Measurements from ENCODE around the gene SLC2A13. TPM values are rescaled to one million over a fixed set of nuclear protein-coding genes. Genes with fewer than 3 reads are reported as not detected.

Gene SLC2A13
- 7.2 TPM for total RNA-seq (2013)
- 1 to 10 TPM; 2.2 to 2.9 (median 2.5) TPM for polyA plus RNA-seq
- 4.8 and 5.8 TPM in 2 replicates for polyA minus RNA-seq
- 4.5 to 18.1 (median 13.4) reads per million in 11 experiments for total RNA-seq

DNA sequence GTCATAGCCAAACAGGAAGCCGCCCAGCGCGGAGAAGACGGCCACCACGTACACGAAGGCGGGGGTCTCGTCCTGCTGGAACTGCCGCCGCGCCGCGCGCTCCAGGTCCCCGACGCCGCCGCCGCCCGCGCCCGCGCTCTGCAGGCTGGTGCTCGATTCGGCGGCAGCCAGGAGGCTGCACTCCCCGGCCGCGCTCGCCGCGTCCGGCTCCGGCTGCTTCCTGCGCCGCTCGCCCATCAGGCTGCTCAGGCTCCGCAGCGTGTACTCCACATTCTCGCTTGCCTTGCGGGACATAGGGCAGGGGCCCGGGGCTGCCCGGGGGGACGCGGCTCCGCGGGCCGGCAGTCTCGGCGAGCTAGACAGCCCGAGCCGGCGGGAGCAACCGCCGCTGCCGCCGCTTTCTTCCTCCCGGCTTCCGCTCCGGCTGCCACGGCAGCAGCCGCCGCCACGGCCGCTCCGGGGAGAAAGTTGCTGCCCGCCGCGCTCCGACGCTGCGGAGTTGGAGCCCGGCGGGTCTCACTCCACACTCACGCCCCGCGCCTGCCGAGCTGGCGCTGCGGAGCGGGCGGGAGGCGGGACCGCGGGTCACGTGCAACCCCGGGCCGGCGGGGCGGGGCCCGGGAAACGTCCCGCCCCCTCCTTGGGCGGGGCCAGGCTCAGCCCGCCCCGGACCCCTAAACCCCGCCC, at the start of gene SLC2A13:
TSS of gene SLC2A13 (minus strand) at position 567 of the 687 bp plus-strand sequence. CDS start at position 294, 273 bp downstream.
- Histone ChIP-seq H3K9me3 (replicated peaks in 1 of 2; ENCODE audit: control insufficient read depth in 1 of 2, insufficient read depth in 1 of 2, low read length in 2 of 2) (no peaks in the 10 kb centered on the region), H3K9ac (ENCODE audit: insufficient read depth, low read length, poor library complexity, severe bottlenecking) (peak within 1 kb of the TSS; percentile 75), H3K27ac (ENCODE audit: low read depth in 1 of 2, low read length in 2 of 2) (peak within 1 kb of the TSS in 1 of 2 donors; percentile 55), H3K4me2 (replicated peaks; ENCODE audit: extremely low read depth, low read length, poor library complexity, severe bottlenecking) (peak within 1 kb of the TSS; percentile 91), H3K4me1 (ENCODE audit: control insufficient read depth in 1 of 2, insufficient read depth in 2 of 2, low read length in 2 of 2) (peaks cover 26 to 32% of the 10 kb centered on the region in 2 donors), H3K4me3 (replicated peaks in 1 of 3; ENCODE audit: low read depth in 2 of 3, low read length in 3 of 3) (peak within 1 kb of the TSS; percentile 61 to 88 (median 83)), H3K79me2 (ENCODE audit: insufficient read depth, low read length) (peaks cover 20% of the 10 kb centered on the region), H3K36me3 (replicated peaks in 1 of 2; ENCODE audit: control insufficient read depth in 1 of 2, insufficient read depth in 2 of 2, low read length in 2 of 2) (no peaks in the 10 kb centered on the region), H4K20me1 (ENCODE audit: insufficient read depth, low read length) (peaks cover 5% of the 10 kb centered on the region), H3K27me3 (ENCODE audit: control insufficient read depth in 2 of 2, insufficient read depth in 2 of 2, low read length in 2 of 2) (peaks cover 0 to 3% of the 10 kb centered on the region in 2 donors), H2AFZ (ENCODE audit: insufficient read depth, low read depth, low read length, poor library complexity, severe bottlenecking) (peak within 1 kb of the TSS; percentile 92)
- Mint-ChIP-seq H3K4me1 (peaks cover 39% of the 10 kb centered on the region), H3K9me3 (peaks cover 0 to 4% (median 0%) of the 10 kb centered on the region in 7 donors), H3K36me3 (peaks cover 3 to 6% of the 10 kb centered on the region in 2 donors), H3K27ac (peak within 1 kb of the TSS in 2 of 7 donors; percentile 53 to 70), H3K27me3 (ENCODE audit: low read depth in 3 of 3) (peaks cover 6 to 9% (median 9%) of the 10 kb centered on the region in 3 donors), H3K4me3 (peak within 1 kb of the TSS; percentile 80 to 84)
- intact Hi-C loops (cut with micrococcal nuclease), result loop anchor here (5.0 to 10.0 kb wide), 3 partner anchors 93 to 341 kb away; no protein-coding TSS in a partner anchor
- WGBS (ENCODE audit: insufficient coverage), result 0% methylated on average over 97 of the region's 97 CpGs
- DNase-seq, result peak; percentile 64 to 72 (median 71)
- TF ChIP-seq, protein P1, sequence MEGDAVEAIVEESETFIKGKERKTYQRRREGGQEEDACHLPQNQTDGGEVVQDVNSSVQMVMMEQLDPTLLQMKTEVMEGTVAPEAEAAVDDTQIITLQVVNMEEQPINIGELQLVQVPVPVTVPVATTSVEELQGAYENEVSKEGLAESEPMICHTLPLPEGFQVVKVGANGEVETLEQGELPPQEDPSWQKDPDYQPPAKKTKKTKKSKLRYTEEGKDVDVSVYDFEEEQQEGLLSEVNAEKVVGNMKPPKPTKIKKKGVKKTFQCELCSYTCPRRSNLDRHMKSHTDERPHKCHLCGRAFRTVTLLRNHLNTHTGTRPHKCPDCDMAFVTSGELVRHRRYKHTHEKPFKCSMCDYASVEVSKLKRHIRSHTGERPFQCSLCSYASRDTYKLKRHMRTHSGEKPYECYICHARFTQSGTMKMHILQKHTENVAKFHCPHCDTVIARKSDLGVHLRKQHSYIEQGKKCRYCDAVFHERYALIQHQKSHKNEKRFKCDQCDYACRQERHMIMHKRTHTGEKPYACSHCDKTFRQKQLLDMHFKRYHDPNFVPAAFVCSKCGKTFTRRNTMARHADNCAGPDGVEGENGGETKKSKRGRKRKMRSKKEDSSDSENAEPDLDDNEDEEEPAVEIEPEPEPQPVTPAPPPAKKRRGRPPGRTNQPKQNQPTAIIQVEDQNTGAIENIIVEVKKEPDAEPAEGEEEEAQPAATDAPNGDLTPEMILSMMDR (IDR thresholded peaks at IDR 0.05), result no peak

DNA sequence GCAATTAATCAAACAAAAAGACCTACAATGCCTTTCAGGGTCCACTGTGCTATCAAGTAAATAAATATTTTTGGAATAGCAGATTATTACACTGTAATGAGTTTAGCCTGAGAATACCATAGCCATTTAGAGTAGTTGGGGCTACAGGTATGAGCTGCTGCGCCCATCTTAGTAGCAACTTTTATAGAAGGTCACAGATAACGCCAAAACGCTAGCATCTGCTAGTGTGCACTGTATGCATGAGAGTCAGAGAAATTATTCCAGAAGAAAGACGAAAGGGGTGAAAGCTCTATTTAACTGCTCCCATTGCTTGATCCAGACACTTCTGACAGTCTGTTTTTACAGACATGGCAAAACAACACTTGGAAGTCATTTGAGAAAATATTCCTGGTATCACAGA, 48.5 kb upstream of the SLC2A13 start:
- no peaks in the 10 kb centered on the region for H3K27me3 ChIP-seq (ENCODE audit: control insufficient read depth in 2 of 2, insufficient read depth in 2 of 2, low read length in 2 of 2)
- H3K4me1 ChIP-seq (ENCODE audit: control insufficient read depth in 1 of 2, insufficient read depth in 2 of 2, low read length in 2 of 2), result peaks cover 55 to 64% of the 10 kb centered on the region in 2 donors
- no peaks in the 10 kb centered on the region for H3K9me3 ChIP-seq (replicated peaks in 1 of 2; ENCODE audit: control insufficient read depth in 1 of 2, insufficient read depth in 1 of 2, low read length in 2 of 2)
- no peak overlapping the region for H3K4me3 ChIP-seq (replicated peaks in 1 of 3; ENCODE audit: low read depth in 2 of 3, low read length in 3 of 3)
- TF ChIP-seq, protein P1 (IDR thresholded peaks at IDR 0.05), result no peak
- peaks cover 56% of the 10 kb centered on the region for H3K4me1 Mint-ChIP-seq
- H3K27ac Mint-ChIP-seq, result peak overlapping the region in 1 of 7 donors; percentile 80
- 95% methylated on average over 4 of the region's 4 CpGs for WGBS (ENCODE audit: insufficient coverage)
- no peak for DNase-seq
- H3K9me3 Mint-ChIP-seq, result no peaks in the 10 kb centered on the region
- H3K4me2 ChIP-seq (replicated peaks; ENCODE audit: extremely low read depth, low read length, poor library complexity, severe bottlenecking), result no peak overlapping the region
- no peaks in the 10 kb centered on the region for H3K79me2 ChIP-seq (ENCODE audit: insufficient read depth, low read length)
- no peaks in the 10 kb centered on the region for H3K36me3 ChIP-seq (replicated peaks in 1 of 2; ENCODE audit: control insufficient read depth in 1 of 2, insufficient read depth in 2 of 2, low read length in 2 of 2)
- intact Hi-C loops (cut with micrococcal nuclease), result loop anchor here in 1 of 2 donors (5.0 kb wide), 1 partner anchor 73 kb away; no protein-coding TSS in a partner anchor
- H4K20me1 ChIP-seq (ENCODE audit: insufficient read depth, low read length), result no peaks in the 10 kb centered on the region
- no peaks in the 10 kb centered on the region for H3K36me3 Mint-ChIP-seq
- H3K27ac ChIP-seq (ENCODE audit: low read depth in 1 of 2, low read length in 2 of 2), result no peak overlapping the region
- no peak overlapping the region for H2AFZ ChIP-seq (ENCODE audit: insufficient read depth, low read depth, low read length, poor library complexity, severe bottlenecking)
- H3K4me3 Mint-ChIP-seq, result no peak overlapping the region
- H3K27me3 Mint-ChIP-seq (ENCODE audit: low read depth in 3 of 3), result no peaks in the 10 kb centered on the region
- no peak overlapping the region for H3K9ac ChIP-seq (ENCODE audit: insufficient read depth, low read length, poor library complexity, severe bottlenecking)
